ENCODE results near the gene OR1N2. TPM values are rescaled to one million over a fixed set of nuclear protein-coding genes. Genes with fewer than 3 reads are reported as not detected.

The OR1N2 gene
- total RNA-seq, 1 experiment from 2014 or later, result not detected

DNA sequence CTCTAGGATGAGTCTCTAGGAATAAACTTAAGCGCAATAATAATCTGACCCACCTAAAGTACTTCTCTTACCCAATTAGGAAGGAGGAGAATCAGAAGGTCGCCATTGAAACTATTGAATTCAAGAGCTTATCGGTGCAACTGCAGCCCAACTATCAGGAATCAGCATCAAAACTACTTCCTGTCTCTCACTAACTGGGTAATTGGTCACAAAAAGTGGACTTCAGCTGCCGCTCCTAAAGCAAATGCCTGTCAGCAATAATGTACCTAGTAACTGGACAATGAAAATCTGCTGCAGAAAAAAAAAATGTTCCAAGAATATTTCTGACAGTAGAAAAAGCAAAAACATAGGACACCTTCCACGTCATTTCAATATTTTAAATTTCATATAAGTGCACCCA, 27.0 kb downstream of the OR1N2 start:
- no peak overlapping the region for H4K5ac ChIP-seq (ENCODE audit: insufficient read length, low read depth, low read length)
- peaks cover 40% of the 10 kb centered on the region for H3K9me3 ChIP-seq (ENCODE audit: control insufficient read depth, low read depth, low read length)
- no peaks in the 10 kb centered on the region for H4K20me1 ChIP-seq (ENCODE audit: control insufficient read depth, insufficient read depth, insufficient read length)
- H3K4me1 ChIP-seq (ENCODE audit: insufficient read depth, low read length), result no peaks in the 10 kb centered on the region
- H3K27ac ChIP-seq (ENCODE audit: insufficient read length, low read depth, low read length), result no peak overlapping the region
- H3K27me3 Mint-ChIP-seq (ENCODE audit: low read depth), result no peaks in the 10 kb centered on the region
- H2BK15ac ChIP-seq (ENCODE audit: low read depth, low read length), result no peak overlapping the region
- no peak overlapping the region for H3K18ac ChIP-seq (ENCODE audit: insufficient read length, low read depth, low read length)
- H3K14ac ChIP-seq (ENCODE audit: insufficient read depth, low read length), result no peak overlapping the region
- H3K27ac Mint-ChIP-seq, result no peak overlapping the region
- no peaks in the 10 kb centered on the region for H3K23me2 ChIP-seq (ENCODE audit: insufficient read length, low read depth, low read length, poor library complexity, severe bottlenecking)
- H2AK5ac ChIP-seq (ENCODE audit: insufficient read length, low read length), result no peak overlapping the region
- H2BK120ac ChIP-seq (ENCODE audit: low read depth, low read length, poor library complexity, severe bottlenecking), result no peak overlapping the region
- no peak overlapping the region for H3K23ac ChIP-seq (ENCODE audit: insufficient read length, low read depth, low read length)
- no peak overlapping the region for H2BK20ac ChIP-seq (ENCODE audit: low read depth, low read length, poor library complexity, severe bottlenecking)
- TF ChIP-seq, protein P1, sequence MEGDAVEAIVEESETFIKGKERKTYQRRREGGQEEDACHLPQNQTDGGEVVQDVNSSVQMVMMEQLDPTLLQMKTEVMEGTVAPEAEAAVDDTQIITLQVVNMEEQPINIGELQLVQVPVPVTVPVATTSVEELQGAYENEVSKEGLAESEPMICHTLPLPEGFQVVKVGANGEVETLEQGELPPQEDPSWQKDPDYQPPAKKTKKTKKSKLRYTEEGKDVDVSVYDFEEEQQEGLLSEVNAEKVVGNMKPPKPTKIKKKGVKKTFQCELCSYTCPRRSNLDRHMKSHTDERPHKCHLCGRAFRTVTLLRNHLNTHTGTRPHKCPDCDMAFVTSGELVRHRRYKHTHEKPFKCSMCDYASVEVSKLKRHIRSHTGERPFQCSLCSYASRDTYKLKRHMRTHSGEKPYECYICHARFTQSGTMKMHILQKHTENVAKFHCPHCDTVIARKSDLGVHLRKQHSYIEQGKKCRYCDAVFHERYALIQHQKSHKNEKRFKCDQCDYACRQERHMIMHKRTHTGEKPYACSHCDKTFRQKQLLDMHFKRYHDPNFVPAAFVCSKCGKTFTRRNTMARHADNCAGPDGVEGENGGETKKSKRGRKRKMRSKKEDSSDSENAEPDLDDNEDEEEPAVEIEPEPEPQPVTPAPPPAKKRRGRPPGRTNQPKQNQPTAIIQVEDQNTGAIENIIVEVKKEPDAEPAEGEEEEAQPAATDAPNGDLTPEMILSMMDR (conservative IDR thresholded peaks at IDR 0.05), result no peak
- no CpG with 5 or more reads among the region's 5 CpGs for WGBS (ENCODE audit: extremely low coverage, insufficient read length, low lambda C conversion rate)
- H3K56ac ChIP-seq (ENCODE audit: insufficient read length, low read depth, low read length), result no peak overlapping the region
- no peaks in the 10 kb centered on the region for H3K4me1 Mint-ChIP-seq
- DNase-seq, result no peak
- no peaks in the 10 kb centered on the region for H3K27me3 ChIP-seq (ENCODE audit: insufficient read depth, low read length)
- H3K4ac ChIP-seq (ENCODE audit: low read depth, low read length), result no peak overlapping the region
- H3K4me3 Mint-ChIP-seq, result no peak overlapping the region
- H2BK12ac ChIP-seq (ENCODE audit: insufficient read length, low read depth, low read length), result no peak overlapping the region
- H3K79me1 ChIP-seq (ENCODE audit: insufficient read depth, low read depth, low read length, poor library complexity, severe bottlenecking), result no peaks in the 10 kb centered on the region
- H2BK5ac ChIP-seq (ENCODE audit: insufficient read length, low read length), result no peak overlapping the region
- no peak overlapping the region for H3K9ac ChIP-seq (ENCODE audit: extremely low read depth, insufficient read length, low read length)
- no peak overlapping the region for H4K8ac ChIP-seq (replicated peaks; ENCODE audit: insufficient read length, low read depth, low read length)
- H3K4me2 ChIP-seq (ENCODE audit: insufficient read depth, insufficient read length, low read length), result no peak overlapping the region
- no peaks in the 10 kb centered on the region for H3K79me2 ChIP-seq (ENCODE audit: insufficient read depth, low read length)
- H3T11ph ChIP-seq (ENCODE audit: low read length), result no peak overlapping the region
- H2AFZ ChIP-seq (ENCODE audit: low read length), result no peak overlapping the region
- peaks cover 0 to 14% (median 0%) of the 10 kb centered on the region in 3 experiments; a peak in 4 of 7 replicates for H3K36me3 Mint-ChIP-seq (ENCODE audit: insufficient read depth in 1 of 3, low read depth in 3 of 3)
- H3K9me3 Mint-ChIP-seq, result peaks cover 68 to 75% of the 10 kb centered on the region in 2 experiments
- no peak overlapping the region for H4K91ac ChIP-seq (ENCODE audit: insufficient read length, low read depth, low read length)

All from H9 (cell line).